ENCODE results near the gene SLC1A4.

SLC1A4 gene

GRCh38 chr2:65054749-65055421 is 65.7 kb downstream of the SLC1A4 start:
- DNase-seq (ENCODE audit: low spot score) = peak; percentile 32

- DNase-seq (ENCODE audit: low spot score) = peak; percentile 86
Observed at GRCh38 chr2:65055422-65056214, 66.4 kb downstream of the SLC1A4 start.

GRCh38 chr2:65056215-65057053 is 67.2 kb downstream of the SLC1A4 start, which contains the start of gene CEP68:
Gene CEP68 (plus strand): TSS chr2:65056416. CDS start chr2:65069445, 13,029 bp downstream.
- peak; percentile 98 for DNase-seq (ENCODE audit: low spot score)

- DNase-seq (ENCODE audit: low spot score) = peak; percentile 37
Observed at GRCh38 chr2:65057054-65057375, 67.8 kb downstream of the SLC1A4 start.

GRCh38 chr2:65057391-65058052 is 68.3 kb downstream of the SLC1A4 start:
- peak; percentile 50 for DNase-seq (ENCODE audit: low spot score)

- no peak for DNase-seq (ENCODE audit: low spot score)
Observed at GRCh38 chr2:65059071-65059470, 69.9 kb downstream of the SLC1A4 start.

- no peak for DNase-seq (ENCODE audit: low spot score)
Observed at GRCh38 chr2:65061146-65061909, 72.1 kb downstream of the SLC1A4 start.

- no peak for DNase-seq (ENCODE audit: low spot score)
Observed at GRCh38 chr2:65061910-65062339, 72.7 kb downstream of the SLC1A4 start.

GRCh38 chr2:65062843-65063825 is 73.9 kb downstream of the SLC1A4 start:
- DNase-seq (ENCODE audit: low spot score) = no peak

- peak; percentile 91 for DNase-seq (ENCODE audit: low spot score)
Observed at GRCh38 chr2:65064728-65065552, 75.7 kb downstream of the SLC1A4 start.

GRCh38 chr2:65067806-65068553 is 78.8 kb downstream of the SLC1A4 start:
- DNase-seq (ENCODE audit: low spot score) = no peak

- no peak for DNase-seq (ENCODE audit: low spot score)
Observed at GRCh38 chr2:65069439-65069824, 80.2 kb downstream of the SLC1A4 start.

- no peak for DNase-seq (ENCODE audit: low spot score)
Observed at GRCh38 chr2:65070172-65070830, 81.1 kb downstream of the SLC1A4 start.

- no peak for DNase-seq (ENCODE audit: low spot score)
Observed at GRCh38 chr2:65070856-65071255, 81.7 kb downstream of the SLC1A4 start.

- no peak for DNase-seq (ENCODE audit: low spot score)
Observed at GRCh38 chr2:65071499-65072180, 82.4 kb downstream of the SLC1A4 start.

GRCh38 chr2:65072181-65072970 is 83.2 kb downstream of the SLC1A4 start:
- DNase-seq (ENCODE audit: low spot score) = no peak

Measured in NAMALWA (cell line).